GM19043 (cell line): ENCODE data around the gene FNTB.

Experiments
- ATAC-seq: cut with Tn5 transposase; IDR thresholded peaks from one replicate; pipeline ENCODE4 v1.9.1; 2021; ENCODE audit warnings: low read depth; ENCODE audit not compliant: unreplicated experiment

Gene FNTB

DNA sequence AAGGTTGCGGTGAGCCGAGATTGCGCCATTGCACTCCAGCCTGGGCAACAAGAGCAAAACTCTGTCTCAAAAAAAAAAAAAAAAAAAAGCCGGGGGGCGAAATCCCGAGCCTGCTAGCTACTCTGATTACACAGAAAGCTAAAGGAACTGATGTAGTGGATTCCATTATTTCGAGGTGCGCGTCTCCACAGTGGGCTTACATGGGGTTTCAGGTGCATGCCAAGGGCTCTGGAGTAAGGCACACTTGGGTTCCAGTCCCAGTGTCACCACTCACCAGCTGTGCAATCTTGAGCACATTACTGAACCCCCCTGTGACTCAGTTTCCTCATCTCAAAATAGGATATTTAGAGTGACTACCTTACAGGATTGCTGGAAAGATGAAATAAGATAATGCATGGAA lies 12.9 kb upstream of the FNTB start:
- no peak for ATAC-seq

DNA sequence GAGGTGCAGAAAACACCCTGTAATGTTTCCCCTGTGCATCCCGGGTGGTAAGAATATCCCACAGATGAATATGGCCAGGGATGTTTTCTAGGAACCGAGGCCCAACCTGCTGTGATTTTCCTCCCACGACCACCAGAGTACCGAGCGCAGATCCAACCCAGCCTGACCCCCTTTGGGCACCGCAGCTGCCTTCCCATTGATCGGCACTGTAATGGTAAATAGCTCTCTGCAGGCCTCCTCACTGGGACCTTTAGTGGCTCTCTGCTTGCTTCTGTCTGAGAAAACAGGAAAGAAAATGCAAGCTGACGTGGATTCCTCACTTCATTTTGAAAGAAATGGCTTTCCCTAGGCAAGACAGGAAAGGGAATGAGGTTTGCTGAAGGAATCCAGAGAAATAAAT lies 12.1 kb upstream of the FNTB start:
- ATAC-seq = no peak

DNA sequence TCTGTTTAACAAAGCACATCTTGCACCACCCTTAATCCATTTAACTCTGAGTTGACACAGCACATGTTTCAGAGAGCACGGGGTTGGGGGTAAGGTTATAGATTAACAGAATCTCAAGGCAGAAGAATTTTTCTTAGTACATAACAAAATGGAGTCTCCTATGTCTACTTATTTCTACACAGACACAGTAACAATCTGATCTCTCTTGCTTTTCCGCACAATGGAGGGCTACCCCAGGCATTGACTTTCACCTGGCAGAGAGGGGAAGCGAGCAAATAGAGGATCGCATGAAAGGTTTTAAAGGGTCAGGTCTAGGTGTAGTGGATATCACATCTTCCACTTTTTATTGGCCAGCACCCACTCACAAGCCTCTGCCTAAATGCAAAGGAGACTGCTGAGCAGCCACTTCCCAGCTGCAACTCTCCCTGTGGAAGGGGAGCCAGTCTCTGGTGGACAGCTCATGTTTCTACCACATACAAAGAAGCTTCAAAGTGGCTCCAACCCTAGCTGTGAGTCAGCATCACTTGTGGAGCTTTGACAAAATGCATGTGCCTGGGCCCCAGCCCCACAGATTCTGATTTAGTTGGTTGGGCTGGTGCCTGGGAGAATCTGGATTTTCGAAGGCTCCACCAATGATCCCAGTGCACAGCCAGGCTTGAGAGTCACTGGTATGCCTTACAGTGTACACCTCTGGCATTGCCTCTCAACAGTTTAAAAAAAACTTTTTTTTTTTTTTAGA lies 7.2 kb upstream of the FNTB start:
- ATAC-seq = no peak

DNA sequence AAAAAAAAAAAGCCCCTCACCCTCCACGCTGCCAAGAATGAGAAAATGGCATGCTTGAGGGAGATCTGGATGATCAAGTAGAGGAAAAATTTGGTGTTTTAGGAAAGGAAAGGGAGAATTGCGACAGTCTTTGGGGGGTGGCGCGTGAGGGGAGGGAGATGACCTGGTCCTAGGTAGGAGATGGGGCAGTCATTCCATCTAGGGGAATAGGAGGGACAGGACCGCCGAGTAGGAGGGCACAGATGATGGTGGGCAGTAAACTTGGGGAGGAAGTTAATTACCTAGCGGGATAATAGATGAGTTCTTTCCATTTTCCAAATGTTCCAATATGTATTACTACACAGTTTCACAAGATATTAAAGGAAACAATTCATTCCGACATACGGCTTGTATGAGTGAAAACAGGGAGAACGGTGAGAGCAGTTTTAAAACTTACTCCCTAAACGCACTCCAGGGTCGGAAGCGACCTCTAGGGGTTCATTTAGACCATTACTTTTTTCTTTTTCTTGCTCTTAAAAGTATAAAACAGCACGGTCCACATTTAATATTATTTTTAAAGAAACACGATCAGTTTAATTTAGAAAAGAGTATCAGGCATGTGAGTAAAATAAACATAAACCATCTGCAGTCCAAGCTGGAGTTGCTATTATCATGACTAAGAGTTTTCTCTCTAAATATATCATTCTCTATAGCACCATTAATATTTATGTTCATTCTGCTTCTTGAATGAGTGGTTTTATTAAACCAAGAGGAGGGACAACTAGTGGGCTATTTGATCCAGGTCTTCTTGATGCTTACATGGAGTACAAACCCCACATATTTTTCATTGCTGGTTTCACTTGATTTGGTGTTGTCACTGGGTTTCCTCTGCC lies 3.0 kb upstream of the FNTB start:
- no peak for ATAC-seq

DNA sequence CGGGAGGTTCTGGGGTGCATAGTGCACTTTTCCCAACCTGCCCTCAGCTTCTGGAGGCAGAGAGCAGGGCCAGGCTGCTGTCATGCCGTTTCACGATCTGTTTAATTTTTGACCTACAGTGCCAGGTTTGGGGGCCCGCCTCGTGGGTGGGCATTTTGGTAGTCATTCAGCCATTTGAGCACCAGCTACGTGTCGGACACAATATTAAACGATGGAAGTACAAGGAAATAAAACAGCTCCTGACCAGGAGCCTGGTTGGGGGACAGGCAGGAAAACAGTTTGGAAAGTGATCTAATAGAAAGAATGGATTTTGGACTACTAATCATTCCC lies 708 bp downstream of the FNTB start:
- peak; percentile 10 for ATAC-seq

DNA sequence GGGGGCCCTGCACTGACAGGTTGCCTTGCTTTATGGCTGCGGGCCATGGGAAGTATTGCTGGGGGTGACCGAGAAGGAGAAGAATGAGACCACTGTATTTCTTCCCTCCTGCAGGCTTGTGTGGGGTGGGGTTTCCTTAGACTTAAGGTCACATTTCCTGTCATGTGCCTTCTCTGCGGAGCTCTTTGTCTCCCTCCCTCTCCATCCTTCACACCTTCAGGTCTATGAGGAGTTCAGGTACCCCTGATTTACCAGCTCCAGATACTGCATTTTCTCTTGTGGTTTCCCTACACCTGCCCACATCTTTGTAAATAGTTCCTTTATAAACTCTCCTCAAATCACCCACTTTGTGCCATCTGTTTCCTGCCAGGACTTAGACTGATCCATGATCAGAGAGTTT lies 3.6 kb downstream of the FNTB start:
- no peak for ATAC-seq

DNA sequence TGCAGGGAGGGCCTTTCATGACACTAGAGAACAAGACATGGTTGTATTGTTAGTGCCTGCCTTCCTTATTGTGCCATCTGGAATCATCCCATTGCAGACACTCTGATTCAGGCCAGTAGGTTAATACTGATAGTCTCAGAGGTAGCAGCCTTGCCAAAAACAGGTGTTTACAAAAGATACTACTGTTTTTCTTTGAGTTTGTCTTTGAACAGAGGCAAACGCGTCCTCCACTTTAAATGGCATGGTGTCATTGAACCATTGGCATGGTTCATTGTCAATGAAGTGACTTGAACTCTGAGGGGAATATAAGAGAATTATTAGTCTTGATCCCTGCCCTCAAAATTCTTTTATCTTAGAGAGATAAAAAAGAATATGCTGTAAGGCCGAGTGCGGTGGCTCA lies 4.2 kb downstream of the FNTB start:
- ATAC-seq = no peak

DNA sequence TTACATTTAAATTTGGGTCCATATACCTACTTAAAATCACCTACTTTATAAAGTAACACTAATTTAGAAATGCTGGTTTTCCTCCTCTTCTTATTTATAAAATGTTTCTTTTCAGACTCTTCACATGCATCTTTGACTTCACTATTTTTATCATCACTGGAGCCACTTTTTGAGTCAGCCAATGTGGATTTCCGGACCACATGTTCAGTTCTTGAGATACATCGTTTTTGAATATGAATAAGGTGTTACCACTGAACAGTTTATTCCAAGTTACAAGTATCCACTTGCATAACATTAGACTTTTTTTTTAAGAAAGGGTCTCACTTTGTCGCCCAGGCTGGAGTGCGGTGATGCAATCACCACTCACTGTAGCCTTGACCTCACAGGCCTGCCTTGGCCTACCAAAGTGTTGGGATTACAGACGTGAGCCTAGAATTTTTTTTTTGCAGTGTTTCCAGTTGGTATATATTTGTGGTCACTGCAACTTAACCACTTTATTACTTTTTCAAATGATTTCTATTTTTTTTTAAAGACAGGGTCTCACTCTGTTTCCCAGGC lies 5.7 kb downstream of the FNTB start:
- ATAC-seq = no peak

DNA sequence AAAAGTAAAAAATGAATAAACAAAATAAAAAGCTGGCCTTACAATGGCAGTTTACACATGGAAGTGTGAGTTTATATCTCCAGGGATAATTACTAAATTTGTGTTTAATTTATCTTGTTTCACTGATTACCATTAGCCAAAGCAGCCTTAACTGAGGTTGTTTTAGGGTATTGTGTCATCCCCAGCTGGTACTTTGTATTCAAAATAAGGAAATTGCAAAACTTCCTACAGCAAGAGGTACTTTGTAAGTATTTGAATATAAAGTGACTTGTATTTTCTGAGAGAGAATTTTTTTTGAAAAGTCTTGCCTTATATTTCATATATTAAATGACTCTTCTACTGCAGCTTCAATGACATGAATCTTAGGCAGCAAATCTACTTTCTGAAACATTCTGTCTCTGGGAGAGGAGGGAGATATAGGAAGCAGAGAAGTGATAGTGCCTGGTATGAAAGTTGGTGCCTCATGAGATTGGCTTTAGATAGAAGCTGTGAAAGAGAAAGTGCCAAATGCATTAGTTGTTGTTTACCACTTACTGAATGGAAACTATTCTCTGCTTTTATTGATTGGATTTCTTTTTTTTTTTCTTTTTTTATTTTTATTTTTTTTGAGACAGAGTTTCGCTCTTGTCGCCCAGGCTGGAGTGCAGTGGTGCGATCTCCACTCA lies 6.7 kb downstream of the FNTB start:
- ATAC-seq = no peak

DNA sequence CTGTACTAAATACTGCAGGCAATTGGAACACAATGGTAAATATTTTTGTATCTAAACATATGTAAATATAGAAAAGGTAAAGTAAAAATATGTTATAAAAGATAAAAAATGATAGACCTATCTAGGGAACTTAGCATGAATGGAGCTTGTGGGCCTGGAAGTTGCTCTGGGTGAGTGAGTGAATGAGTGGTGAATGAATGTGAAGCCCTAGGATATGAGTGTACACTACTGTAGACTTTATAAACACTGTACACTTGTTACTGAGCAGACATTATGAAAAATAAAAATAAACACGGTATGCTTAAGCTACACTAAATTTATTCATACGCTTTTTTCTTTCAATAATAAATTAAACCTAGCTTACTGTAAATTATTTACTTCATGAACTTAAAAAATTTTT lies 7.8 kb downstream of the FNTB start:
- no peak for ATAC-seq

DNA sequence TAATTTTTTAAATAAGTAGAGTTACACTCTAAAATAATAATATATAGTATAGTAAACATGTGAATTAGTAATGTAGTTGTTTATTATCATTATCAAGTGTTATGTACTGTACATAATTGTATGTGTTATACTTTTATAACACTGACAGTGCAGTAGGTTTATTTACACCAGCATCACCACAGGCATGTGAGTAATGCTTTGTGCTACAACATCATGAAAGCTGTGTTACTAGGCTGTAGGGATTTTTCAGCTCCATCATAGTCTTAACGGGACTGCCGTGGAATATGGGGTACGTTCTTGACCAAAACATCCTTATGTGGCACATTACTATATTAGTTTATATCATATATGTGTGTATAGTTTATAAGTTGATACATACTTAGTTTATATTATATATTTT lies 8.6 kb downstream of the FNTB start:
- no peak for ATAC-seq

DNA sequence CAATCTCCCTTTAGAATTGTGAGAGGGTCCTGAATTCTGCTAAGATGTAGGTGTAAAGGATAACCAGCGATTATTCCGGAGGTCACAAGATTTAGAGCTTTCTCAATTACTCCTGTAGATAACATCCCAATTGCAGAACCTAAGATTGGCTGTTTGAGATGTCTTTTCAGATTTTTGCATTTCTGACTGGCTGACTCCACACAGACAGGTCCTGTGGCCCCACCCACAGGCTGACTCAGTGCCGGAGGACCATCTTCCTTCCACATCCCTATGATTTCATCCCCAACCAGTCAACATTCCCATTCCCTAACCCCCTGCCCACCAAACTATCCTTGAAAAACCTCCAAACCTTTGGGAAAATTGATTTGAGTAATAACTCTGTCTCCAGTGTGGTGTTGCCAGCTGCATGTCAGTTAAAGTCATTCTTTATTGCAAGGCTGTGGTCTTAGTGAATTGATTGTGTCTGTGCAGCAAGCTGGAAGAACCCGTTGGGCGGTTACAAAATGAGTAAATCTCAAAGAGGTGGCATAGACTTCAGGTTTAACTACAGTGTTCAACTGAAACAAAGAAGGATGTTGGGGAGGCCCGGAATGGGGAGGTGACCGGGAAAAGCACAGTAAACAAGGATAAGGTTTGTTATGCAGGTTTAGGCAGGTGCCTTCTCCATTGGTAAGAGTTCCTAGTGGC lies 10.6 kb downstream of the FNTB start:
- ATAC-seq = no peak

DNA sequence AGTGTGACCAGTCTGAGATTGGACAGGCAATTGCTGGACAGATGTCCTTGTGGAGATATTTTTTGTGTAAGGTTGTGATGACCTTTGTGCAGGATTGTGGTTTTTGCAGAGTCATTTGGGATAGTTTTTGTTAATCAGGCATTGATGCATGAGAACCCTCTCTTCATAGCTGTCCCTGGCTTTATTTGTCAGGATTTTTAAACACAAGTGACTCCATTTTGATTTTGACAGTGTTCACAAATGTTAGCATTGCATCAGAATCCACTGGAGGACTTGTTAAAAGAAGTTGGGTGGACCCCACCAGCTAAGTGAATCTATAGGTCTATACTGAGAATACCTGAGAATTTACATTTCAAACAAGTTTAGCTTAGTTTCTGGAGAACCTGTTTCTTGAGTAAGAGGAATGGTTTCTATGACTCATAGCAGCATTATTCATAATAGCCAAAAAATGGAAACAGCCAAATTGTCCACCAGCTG lies 11.8 kb downstream of the FNTB start:
- no peak for ATAC-seq

DNA sequence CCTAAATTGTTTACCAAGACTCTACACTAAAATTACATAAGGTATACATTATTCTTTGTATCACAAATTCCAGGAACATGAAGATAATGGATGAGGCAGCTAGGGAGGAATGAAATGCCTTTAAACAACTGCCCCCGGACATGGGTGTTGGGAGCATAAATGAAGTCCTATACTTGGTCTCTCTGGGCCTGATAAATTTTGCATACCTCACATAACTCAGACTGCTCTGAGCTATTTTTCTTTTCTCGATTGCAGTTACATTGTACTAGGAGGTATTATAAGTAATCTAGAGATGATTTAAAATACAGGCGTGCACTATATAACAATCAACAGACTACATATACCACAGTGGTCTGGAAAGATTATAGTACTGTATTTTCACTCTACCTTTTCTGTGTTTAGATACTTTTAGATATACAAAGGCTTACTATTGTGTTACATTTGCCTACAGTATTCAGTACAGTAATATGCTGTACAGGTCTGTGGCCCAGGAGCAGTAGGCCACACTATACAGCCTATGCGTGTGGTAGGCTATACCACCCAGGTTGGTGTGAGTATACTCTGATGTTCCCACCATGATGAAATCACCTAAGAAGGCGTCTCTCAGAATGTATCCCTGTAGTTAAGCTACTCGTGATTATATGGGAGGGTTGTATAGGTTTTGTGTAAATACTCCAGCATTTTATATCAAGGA lies 14.3 kb downstream of the FNTB start:
- ATAC-seq = no peak

DNA sequence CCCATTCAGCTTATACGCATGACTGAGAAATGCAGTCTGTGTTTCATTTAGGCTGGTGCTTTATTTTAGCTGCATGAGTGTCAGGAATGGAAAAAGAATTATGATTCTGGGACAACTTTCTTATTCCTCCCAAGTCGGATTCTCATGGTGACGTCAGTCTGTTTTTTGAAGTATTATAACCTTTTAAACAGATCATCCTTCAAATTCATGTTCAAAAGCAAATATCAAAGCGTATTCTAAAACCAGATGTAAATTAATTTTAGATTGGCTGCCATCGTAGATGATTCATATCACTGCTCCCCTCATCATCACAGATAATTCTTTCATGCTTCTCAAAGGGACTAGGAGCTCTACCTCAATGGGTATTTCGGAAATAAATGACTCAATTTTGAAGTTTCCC lies 15.0 kb downstream of the FNTB start:
- ATAC-seq = no peak

DNA sequence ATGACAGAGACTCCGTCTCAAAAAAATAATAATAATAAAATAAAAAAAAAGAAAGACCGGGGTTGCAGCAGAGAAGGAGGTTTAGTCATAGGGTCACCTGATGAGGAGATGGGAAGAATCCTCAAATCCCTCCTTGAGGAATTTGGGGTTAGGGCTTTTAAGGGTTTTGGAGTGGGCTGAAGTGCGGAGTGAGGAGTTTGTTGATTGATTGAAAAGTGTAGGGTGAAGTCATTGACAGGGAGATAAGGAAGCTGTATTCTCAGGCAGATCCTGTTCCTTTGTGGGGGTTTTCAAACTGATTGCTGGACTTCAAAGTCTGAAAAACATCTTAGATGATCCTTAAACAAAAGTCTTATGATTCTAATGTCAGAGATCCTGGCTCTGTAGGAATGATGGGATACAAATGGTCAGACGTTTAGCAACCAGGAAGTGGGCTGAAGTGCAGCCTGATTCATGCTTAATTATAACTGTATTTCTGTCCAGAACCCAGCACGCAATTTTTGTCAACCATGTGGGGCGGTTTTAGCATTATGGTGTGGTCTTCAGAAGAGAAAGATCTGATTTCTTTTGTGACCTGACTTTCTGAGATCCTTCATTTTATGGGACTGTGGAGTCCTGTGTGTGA lies 16.0 kb downstream of the FNTB start:
- no peak for ATAC-seq

DNA sequence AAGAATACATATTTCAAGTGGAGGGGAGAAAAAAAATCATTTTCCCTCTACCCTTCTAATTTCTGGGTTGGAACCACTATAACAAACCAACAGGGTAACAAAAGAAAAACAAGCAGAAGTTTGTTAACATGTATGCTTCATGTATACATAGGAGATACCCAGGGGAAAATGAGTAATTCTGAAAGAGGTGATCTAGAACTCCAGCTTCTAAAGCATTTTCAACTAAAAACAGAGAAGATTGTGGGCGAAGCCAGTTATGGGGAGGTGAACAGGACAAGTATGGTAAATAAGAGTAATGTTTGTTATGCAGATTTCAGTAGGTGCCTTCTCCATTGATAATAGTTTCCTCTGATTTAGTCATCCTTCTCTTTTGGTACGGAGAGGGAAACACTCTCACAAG lies 16.7 kb downstream of the FNTB start:
- peak; percentile 60 for ATAC-seq

DNA sequence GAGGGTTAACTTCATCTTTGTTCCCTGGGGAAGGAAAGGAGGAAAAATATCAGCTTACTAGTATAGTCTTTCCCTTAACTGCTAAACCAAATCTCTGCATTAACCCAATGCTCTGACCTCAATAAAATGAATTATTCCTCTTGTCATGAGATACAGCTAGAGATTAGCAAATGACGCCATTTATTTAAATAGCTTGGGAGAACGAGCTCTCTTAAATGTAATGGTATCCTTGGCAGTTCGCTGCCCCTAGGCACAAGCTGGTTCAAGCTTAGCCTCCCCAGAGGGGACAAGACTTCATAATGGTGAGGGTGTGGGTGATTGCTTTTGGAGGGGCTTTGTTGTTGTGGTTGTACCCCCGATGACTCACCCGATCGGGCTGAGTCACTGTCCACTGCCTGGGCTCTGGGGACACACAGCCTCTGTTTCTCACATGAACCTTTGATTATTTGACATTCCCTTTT lies 19.6 kb downstream of the FNTB start:
- no peak for ATAC-seq

DNA sequence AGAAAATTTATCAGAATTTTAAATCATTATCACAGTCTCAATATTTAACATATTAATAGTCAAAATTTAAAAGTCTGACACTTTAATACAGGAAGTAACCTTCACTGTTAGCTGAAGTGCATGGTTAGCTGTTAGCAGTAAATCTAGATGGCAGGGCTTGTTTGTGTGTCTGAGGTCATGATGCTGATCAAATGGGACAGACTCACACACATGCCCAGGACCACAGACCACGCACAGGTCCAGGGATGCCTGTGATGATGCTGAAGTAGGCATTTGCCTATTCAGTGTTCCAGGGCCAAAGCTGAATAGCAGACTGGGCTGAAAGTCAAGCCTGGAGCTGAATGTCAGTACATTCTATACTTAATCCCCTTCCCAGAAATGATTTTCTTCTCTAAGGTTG lies 20.5 kb downstream of the FNTB start:
- no peak for ATAC-seq
